ENCODE measurements around the gene SRGAP2C.
A peak's percentile ranks its signal among the peaks of the same experiment; 100 is the strongest.
"Not testable (repeated sequence)": the region's sequence is repeated elsewhere in the genome, so short reads cannot be mapped to it uniquely, and the experiment has no call there.

The SRGAP2C gene

DNA sequence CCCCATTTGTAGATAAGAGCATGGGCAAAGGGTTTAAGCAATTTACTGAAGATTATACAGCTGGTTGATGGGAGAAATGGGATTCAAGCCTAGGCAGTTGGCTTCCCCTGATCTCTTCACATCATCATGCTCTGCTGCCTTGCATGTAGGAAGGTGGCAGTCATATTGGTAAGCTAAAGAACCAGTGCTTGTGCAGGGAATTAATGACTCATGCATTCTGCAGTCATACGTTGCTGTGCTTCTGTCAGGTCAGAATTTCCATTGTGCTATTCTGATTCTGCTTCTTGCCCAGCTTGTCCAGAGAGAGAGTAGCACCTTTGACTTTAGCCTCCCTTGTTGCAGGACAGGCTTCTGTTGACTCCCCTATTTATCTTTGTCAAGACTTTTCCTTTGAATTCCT, 153.2 kb downstream of the SRGAP2C start:
- not testable (repeated sequence) for DNase-seq (ENCODE audit: low read depth)

DNA sequence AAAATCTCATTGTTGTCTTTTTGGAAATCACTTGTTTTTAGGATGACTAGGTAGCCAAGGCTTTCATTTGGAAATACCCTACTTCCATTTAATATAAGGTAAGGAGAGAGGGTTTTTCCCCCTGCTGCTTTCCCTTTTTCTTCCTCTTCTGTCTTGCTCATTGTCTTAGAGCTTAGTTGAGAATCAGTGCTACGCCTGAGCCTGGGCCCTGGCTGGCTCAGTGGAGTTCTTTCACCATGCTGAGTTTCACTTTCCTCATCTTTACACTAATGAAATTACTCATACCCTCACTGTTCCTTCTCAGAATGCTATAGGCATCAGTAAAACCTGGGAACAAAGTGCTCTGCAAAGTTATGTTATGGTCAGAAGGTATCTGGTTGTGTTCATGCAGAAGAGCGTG, 154.8 kb downstream of the SRGAP2C start:
- not testable (repeated sequence) for DNase-seq (ENCODE audit: low read depth)

DNA sequence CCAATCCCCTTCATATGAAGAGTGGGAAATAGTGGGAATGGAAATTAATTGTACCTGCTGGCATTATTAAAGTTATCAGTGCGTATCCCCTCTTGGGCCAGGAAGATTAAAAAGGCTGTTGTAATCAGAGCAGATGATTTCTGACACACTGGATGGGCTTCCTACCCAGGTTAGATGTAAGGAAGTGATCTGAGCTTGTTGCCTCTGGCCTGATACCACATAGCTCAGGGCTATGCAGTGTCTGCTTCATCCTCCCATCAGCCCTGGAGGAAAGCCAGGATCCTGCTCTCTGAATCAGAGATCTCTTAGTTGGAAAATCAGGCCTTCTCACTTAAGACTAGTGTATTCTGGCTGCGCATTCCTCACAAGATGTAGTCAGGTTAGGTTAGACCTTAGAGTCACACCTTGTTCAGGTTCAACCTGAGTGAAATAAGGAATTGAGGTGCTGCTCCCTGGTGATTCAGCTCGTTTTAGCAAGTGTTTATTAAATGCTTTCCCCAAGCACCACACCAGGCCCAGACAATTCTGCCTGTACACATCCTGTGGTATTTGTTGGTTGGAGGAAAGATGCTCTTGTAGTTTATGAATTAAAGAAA, 158.6 kb downstream of the SRGAP2C start:
- DNase-seq (ENCODE audit: low read depth): peak; percentile 46

DNA sequence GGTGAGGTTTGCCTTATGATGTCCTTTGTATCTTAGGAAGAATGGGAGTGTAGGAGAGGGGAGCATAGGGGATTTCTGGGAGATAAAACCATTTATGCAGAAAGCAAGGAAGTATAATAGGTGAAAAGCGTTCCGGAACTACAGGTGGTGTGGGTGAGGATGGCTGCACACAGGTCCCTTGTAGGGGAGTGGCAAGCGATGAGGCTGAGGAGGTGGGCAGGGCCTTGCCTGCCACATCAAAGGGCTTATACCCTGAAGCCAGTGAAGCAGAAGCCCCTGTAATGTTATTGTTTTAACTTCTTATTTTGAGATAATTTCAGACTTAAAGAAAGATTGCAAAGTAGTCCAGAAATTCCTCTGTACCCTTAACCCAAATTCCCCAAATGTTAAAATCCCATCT, 159.6 kb downstream of the SRGAP2C start:
- not testable (repeated sequence) for DNase-seq (ENCODE audit: low read depth)

DNA sequence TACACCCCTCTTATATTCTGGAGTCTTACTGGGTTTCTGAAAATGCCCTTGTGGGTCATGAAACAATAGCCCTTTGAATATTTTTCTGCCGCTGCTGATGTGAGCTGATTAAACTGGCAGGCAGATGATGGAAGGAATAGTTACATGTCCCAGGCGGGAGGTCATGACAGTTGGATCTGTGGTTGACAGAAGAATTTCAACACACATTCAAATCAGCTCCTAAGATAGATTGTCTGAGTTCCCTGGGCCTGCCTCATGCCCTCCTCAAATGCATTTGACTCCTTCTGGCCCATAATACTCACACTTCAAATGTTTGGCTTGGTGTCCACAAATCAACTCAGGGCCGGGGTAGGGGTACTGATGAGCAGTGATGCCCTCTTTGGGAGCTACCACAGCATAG, 161.9 kb downstream of the SRGAP2C start:
- DNase-seq (ENCODE audit: low read depth): not testable (repeated sequence)

DNA sequence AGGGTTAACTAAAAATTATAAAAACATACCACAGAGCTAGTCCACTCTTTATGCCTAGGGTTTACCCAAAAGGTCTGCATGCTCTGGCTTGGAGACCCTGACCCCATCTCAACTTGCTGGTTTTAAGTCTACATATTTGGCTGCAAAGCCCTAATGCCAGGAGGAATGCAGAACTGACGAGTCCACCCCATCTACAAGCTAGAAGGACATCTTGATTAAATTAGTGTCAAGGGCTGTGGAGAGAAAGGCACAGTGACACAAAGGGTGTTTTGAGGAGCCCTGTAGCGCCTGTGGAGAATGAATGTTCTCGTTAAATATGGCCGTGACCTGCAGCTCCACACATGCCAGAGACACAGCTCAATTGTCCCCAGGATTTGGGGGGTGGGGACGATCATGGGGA, 162.7 kb downstream of the SRGAP2C start:
- DNase-seq (ENCODE audit: low read depth): not testable (repeated sequence)

DNA sequence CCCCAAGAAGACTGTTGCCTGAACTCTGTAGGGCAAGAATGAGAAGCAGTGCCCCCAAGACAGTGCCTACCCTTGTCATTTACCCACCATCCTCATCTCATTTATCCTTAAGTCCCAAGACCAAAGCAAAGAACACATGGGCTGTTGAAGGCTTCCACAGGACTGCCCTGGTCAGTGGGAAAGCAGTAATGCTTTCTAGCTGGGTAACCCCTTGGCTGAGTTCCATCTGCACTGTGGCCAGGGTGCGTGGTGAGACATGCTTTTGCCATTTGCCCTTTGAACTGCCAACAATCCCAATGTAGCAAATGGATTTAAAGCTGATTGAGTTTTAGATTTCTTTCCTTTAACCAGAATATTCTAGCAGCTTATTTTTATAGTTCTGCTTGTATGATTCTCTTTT, 163.3 kb downstream of the SRGAP2C start:
- DNase-seq (ENCODE audit: low read depth): not testable (repeated sequence)

DNA sequence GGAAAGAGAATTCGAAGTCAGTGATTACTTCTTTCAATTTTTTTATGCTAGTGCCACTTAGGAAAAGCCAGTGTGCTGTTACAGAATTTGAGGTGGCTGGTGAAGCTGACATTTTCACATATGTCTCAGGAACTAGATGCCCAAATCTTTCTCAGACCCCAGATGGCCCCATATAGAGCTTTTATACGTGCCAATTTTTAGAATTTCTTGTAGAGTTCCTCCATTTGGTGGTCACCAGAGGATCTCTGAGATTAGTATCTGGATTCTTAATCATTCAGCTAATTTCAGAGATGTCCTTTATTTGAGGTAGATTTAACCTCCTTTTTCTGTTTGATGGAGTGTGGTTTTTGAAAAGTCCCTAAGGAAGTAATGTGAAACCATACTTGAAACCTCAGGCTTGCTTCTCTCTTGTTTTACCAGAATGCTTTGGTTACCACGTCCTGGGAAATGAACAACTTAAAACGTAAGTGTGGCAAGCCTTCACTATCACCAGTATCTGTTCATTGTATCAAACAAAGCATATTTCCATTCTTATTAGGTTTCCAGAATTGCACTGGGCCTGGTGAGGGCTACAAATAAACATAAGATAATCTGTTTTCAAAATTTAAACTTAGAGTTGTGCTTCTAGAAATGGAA, 164.7 kb downstream of the SRGAP2C start:
- DNase-seq (ENCODE audit: low read depth): not testable (repeated sequence)

DNA sequence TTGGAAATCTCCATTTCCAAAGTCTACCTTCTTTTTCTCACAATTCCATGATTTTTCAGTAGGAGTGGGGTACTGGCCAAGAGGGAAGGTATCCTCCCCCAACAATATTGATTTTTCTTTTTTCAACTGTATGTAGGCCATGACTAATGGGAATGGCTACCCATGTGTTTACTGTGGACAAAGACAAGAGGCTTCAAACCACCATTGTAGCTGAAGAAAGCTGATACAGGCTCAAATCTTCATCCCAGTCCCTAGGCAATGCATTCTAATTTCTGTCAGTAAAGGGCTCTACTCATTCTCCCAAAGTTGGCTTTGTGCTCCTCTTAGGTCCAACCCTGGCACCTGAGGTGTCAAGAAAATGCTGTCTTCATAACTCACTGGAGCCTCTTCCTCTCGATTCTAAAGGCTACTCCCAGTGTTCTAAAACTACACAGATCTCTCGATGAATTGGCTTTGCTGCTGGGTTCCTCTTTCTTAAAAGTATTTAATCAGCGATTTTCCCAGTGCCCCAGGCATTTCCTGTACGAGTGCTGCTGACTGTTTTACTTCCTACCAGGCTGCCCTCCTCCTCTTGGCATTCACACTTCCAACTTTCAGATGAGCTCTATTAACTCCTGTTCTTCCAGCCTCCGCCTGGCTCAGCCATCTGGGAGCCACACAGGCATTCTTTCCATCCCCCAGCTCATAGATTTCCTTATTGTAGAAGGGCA, 171.1 kb downstream of the SRGAP2C start:
- DNase-seq (ENCODE audit: low read depth): not testable (repeated sequence)

DNA sequence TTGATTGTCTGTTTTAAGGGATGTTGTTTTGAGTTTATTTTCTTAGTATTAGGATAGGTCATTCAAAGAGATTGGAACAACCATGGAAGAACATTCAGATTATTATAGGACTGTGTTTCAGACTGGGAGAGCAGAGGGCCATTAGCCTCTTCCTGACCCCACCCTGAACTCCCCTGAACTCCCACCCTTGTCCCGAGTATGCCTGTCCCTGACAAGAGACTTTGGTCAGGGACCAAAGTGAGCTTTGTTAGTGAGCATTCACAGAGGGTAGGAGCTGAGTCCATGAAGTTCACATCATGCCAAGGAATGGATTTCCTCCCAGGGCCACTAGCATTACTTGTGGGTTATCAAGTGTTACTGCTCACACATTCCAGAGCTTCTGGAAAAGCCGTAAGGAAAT, 172.0 kb downstream of the SRGAP2C start:
- not testable (repeated sequence) for DNase-seq (ENCODE audit: low read depth)

DNA sequence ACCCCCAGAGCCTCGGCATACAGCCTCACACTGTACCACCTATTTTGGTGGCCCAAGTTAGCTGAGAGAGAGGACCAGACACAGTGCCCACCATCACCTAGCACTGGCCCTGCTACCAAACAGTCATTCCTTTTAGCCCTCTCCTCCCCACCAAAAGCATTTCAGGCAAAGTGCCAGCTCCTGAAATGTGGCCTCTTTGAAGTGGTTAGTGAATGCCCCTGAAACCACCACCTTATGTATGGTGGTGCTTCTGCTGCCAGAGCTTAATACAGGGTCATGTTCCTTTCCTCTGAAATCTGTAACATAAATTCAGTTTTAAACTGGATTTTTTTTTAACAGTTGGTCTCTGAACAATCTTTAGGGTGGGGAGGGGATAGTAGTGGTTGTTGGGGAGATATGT, 175.8 kb downstream of the SRGAP2C start:
- DNase-seq (ENCODE audit: low read depth): not testable (repeated sequence)

DNA sequence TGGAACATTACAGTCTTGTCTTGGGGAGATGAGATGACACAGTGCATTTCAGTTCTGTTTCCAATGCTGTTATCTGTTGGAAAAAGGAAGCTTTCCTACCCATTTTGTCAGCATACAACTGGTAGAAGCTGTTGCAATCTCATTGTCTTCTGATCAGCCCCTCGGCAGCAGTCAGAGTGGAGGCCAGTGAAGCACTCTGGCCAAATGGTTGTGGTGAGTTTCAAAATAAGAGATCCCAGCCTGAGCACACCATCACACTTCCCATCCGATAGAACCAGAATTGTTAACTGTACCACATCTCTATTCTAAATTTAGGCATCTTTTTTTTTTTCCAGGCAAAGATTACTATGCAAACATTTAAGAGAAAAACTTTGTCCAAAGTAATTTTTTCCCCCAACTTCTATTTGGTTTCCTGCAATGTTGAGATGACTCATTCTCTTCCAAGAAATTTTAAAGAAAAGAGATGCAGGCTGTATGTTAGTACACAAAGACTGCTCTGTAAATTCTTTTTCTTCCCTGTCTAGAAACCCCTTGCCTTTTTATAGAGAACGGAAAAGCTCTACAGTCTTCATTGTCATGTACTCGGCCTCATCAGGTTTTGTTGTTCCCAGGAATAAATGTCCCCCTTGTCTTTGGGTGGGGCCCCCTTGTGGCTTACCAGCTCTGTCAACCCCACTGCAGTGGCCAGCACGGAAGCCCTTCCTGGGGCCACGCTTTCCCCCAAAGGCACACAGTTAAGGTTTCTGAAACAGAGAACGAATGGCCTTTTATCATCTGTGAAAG, 176.9 kb downstream of the SRGAP2C start:
- not testable (repeated sequence) for DNase-seq (ENCODE audit: low read depth)

DNA sequence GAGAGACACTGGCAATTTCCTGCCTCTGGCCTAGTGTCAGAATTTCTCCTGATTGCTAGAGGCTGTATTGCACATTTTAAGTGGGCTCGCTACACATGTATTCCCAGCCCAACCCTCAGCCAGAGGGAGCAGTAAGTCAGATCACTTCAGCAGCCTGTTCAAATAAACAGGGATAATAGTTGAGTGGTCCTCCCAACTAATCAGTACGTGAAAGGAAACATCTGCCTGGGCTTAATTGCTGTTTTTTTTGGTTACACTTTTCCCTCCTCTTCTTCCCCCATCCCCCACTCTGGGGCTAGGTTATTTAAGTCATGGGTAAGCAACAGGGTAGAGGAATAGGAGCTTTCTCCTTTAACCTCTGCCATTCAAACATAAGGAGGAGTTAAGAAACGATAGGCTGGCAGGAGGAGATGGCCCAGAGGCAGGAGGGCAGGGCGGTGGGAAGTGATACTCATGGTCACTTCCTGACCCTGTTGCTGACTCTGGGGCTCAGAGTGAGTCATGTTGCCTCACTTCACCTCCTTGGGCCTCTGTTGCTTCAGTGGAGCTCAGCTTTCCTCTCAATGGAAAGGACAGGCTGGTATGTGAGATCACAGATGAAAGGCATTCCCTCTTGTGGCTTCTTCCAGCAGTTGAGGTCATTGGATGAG, 177.6 kb downstream of the SRGAP2C start:
- not testable (repeated sequence) for DNase-seq (ENCODE audit: low read depth)

DNA sequence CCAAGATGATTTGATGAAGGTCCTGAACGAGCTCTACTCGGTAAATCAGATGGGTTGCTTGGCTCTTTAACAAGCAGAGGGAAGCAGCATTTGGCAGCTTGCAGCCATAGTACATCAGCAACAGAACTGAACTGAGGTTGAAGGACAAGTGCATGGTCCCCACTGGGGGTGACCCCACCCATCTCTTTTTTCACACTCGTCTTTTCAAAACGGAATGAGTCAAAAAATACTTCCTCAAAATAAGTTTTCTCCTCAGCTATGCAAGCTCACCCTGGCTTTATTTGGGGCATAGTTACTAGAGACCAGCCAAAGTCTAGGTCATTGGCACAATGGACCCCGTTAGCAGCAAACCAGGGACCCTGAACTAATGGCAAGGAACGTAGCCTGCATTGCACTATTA, 180.5 kb downstream of the SRGAP2C start:
- DNase-seq (ENCODE audit: low read depth): not testable (repeated sequence)

DNA sequence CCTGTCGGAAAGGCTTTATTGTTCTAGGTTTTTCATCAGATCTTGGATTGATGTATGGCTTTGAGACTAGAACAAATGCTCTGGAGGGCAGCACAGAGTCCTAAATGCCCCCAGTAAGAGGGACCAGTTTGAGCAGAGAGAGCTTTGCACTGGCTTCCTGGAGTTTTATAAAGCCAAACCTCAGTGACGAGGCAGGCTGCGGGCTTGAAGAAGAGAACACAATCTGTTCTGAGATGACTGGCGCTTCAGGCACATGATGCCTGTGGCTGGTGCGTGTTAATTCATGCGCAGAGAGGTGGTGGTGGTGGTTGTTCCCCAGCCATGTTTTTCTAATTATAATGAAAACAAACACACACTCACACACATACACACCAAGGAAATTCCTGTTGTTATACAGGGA, 180.9 kb downstream of the SRGAP2C start:
- not testable (repeated sequence) for DNase-seq (ENCODE audit: low read depth)

DNA sequence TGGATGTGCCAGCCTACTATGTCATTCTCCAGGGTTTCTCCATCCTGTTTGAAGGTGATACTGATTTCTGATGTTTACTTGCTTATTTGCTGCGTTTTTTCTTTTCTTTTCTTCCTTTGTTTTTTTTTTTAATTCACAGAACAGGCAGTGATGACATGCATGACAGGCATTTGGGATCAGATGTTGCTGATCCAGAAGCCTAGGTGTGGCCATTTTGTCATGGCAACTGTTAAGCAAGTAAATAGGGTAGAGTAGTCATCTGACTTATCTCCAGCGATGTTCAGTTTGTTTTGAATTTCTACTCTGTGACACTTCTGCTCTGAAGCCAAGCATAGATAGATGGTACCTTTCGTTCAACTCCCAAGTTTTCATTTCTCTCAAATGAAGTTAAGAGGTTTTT, 181.4 kb downstream of the SRGAP2C start:
- not testable (repeated sequence) for DNase-seq (ENCODE audit: low read depth)

DNA sequence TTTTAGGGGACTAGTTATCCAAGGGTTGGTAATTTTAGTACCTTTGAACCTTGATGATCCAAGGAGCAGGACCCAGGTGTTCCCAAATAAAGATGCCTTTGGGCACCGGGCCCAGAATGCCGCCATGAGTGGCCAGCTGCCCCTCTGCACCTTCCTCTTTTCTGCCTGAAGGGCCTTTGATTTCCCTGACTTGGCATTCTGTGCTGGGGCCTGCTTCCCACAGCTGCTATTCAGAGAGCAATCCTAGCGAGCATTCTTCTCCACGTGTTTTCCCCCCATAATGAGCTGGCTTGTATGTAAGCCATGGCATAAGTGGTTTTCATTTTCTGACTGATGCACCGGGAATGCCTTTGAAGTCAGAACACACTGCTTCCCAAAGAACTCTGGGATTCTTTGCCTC, 184.1 kb downstream of the SRGAP2C start:
- DNase-seq (ENCODE audit: low read depth): not testable (repeated sequence)

DNA sequence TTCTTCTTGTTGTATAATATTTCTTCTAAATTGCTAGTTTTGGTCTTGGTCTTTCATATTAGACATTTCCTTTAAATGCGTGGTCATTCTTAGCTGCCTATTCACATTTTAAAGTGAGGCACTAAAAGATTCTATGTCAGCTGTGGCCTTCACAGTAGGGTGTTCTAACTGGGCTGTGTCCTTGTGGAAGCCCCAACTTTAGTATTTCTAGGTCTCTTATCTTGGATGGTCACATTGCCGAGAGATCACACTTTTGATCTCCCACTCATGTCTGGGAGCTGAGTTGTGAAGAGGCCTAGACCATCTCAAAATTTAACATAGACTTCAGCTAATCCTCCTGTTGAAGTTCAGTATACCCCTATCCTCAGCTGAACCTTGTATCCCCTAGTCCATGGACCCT, 185.2 kb downstream of the SRGAP2C start:
- not testable (repeated sequence) for DNase-seq (ENCODE audit: low read depth)

DNA sequence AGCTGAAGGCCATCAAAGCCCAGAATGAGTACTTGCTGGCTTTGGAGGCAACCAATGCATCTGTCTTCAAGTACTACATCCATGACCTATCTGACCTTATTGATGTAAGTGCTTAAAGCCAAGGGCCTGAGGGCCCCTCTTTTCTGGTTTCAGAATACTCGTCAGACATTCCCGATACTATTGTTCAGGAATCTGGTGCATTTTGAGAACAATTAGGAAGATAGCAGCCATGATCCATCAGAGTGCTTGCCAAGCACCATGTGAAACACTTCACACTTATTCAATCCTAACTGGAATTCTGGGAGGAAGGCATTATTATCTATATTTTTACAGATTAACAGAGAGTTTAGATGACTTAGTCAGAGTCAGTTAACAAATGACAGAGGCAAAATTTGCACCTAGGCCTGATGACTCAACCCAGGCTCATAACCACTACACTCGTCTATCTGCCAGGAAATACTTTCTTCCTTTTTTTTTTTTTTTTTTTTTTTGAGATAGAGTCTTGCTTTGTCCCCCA, 190.1 kb downstream of the SRGAP2C start:
- peak; percentile 16 for DNase-seq (ENCODE audit: low read depth)

DNA sequence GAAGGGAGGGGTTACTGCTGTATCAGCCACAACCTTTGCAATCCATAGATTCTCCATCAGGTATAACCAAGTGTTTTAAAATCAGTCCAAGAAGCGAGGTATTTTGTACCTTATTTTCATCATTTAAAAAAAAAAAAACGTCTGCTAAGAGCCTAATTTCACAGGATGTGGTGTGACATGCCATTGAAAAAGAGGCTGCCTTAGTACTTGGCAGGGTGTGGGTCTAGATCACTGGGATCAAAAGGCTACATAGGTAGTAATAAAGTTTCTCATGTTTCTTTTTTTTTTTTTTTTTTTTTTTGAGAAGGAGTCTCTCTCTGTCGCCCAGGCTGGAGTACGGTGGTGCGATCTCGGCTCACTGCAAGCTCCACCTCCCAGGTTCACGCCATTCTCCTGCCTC, 192.2 kb downstream of the SRGAP2C start:
- DNase-seq (ENCODE audit: low read depth): not testable (repeated sequence)

DNA sequence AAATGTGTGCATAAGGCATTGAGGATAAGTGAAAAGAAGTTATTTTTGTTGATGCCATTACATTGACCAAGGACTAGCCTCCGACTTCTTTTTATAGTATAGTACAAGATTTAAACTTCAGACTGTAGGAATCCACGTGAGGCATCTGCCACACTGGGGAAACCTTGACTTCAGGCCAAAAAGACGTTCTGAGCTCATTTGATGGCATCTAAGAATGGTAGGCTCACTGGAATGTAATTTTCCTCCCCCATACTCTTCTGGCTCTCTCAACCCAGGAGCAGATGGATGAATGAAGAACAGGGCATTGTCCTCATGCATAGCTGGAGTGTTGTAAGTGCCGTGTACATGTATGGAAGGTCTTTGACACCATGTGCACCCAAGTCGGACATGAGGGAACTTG, 194.0 kb downstream of the SRGAP2C start:
- not testable (repeated sequence) for DNase-seq (ENCODE audit: low read depth)

DNA sequence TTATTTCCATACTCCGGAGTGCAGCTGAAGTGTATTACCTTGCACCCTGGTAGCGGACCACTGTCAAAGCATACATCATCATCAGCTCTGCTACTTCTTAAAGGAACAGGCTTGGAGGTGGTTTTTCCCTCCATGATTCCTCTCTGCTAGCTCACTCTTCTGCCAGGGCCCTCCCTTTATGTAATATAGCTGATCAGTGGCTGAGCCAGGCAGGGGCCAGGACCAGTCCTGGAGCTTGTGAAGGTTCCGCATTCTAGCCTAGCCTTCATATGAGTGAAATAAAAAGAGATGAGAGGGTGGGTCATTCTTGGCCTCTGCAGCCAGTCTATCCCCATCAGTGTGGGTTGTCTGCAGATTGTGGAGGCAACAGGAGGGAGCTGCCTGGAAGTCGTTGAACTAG, 200.0 kb downstream of the SRGAP2C start:
- DNase-seq (ENCODE audit: low read depth): not testable (repeated sequence)

Data from amniotic epithelial cell (primary cell).